Gastrocnemius medialis (tissue), 4 donors: ENCODE measurements around the gene FANCC.

ENCODE experiments used
- CTCF ChIP-seq, 5 experiments: fragments of 450-650 bp in 3 of 5; fragments of 200-600 bp in 2 of 5; sonication (generic) in 2 of 5; IDR thresholded peaks in 4 of 5; conservative IDR thresholded peaks in 1 of 5; 1 replicate in 4 of 5; 2 replicates in 1 of 5; pipeline ENCODE4 v1.5.1; 2016 to 2019; ENCODE audit warnings: antibody characterized with exemption in 5 of 5, mild to moderate bottlenecking in 3 of 5, moderate library complexity in 3 of 5
- POLR2A ChIP-seq, 2 donors: fragments of 450-650 bp; IDR thresholded peaks; one replicate each; pipeline ENCODE4 v1.6.1; 2017; ENCODE audit warnings: antibody characterized with exemption in 2 of 2, mild to moderate bottlenecking in 2 of 2, moderate library complexity in 2 of 2

- TF ChIP-seq CTCF (IDR thresholded peaks at IDR 0.05 in 4 of 5, conservative IDR thresholded peaks at IDR 0.05 in 1 of 5) (no peak), POLR2A (IDR thresholded peaks at IDR 0.05) (no peak)
These were observed 241.8 kb downstream of the FANCC start for GRCh38 chr9:95075700-95076099.
